IPS DF 4.7 (cell line): ENCODE data around the gene GRID1.

ENCODE experiments used
- DNase-seq: peaks from one replicate; pipeline ENCODE4 v3.0.0-alpha.2; 2013; ENCODE audit warnings: low spot score; ENCODE audit errors: extremely low read depth

Gene GRID1

DNA sequence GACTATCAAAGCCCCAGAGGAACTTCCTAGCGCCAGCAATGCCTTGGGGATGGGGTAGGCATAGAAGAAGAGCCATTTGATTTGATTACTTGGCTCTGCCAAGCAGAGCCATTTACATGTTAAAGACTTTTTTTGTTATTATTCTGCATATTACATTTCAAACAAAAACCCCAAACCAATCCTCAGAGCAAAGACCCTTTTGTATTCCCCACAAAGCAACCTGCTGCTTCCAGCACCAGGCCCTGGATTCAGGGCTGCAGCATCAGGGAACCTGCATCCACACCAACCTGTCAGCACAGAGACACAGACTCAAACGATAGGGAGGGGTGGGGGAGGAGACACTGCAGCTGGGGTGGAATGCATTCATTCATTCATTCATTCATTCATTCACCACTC, 73.2 kb downstream of the GRID1 start:
- no peak for DNase-seq

DNA sequence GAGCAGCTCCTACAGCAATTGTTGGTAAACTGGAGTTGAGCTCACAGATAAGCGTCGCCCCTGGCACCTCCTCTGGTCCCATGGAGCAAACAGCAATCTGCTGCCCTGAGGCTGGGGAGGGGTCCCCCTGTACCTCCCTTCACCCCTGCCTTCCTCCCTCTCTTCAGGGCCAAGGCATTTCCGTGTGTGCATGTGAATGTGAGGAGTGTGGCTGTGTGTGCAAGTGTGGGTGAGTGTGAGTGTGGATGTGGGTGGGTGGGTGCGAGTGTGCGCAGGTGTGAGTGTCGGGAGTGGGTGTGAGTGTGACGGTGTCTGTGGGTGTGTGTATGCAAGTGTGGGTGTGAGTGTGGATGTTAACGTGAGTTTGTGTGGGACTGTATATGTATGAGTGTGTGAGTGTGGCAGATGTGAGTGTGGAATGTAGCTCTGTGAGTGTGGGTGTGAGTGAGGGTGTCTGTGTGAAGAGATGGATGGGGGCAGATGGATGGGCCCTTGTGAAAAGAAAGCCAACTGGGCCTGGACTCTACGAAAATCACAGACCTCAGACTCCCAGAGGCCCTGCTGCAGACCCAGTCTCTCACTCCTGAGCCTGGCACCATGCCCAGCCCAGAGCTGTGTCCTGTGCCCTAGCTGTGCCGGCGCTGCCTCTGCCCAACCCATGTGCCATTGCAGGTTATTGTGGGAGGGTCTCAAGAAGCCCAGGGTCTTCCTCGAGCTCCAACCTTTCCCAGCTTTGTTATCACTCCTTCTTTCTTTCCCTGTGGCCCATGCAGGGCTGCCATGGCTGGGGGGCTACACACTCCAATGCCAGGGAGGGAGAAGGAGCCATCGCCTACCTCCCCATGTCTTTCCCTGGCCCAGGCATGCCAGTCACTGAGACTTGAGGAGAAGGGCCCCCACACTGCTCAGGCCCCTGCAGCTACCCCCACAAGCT, 73.9 kb downstream of the GRID1 start:
- DNase-seq: no peak

DNA sequence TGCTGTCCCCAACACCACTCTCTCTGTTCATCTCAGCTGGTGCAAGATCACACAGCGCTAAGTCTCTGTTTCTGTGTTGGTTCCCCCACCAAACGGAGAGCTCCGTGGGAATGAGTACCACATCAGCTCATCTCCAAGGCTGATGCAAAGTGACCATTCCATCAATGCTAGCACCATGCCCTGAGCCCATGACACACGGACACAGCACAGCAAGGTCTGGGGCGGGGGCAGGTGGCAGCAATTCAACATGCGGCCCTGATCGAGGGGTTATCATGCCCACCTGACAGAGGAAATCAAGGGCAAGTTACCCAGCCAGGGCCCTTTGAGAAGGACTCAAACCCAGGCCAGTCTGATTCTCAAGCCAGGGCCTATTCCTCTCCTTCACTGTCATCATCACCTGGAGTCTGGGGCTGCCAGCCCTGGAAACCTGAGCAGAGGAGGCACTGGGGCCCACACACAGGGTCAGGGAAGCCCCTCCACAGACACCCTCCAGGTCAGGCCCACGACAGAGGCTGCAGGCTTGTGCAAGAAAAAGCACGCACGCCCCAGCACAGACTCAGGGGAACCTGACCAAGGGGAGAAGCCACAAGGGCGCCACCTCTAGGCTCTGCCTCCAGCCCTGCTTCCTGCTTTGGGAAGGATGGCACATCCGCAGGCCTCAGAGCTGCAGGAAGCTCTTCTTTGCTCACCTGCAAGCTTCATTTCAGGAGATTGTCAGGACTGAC, 74.8 kb downstream of the GRID1 start:
- DNase-seq: no peak

DNA sequence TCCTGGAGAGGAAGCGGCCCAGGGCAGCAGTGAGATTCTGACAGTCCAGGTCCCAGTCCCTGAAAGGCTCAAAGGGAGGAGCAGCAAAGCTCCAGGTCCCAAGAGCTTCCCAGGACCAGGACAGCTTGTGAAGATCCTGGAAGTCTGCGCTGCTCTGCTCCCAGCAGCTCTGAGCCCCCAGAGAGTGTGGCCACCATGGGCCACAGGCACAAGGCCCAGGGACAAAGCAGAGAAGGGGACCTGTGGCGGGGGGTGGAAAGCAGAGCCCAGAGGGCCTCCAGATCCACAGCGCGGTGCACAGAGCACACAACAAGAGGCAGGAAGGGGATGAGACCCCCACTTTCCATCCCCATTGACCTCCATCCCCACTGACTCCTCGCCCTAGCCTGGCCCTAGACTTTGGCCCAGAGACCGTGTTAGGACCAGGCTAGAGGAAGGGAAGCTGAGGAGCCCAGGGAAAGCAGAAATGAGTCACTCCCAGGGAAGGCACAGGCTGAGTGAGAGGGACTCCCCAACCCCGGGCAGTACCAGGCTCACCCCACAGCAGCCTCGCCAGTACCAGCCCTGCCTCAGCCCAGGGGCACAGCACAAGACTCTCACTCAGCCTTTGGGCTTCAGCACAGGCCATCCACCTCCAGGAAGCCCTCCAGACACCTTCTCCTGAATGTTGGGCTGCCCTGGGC, 75.5 kb downstream of the GRID1 start:
- no peak for DNase-seq

DNA sequence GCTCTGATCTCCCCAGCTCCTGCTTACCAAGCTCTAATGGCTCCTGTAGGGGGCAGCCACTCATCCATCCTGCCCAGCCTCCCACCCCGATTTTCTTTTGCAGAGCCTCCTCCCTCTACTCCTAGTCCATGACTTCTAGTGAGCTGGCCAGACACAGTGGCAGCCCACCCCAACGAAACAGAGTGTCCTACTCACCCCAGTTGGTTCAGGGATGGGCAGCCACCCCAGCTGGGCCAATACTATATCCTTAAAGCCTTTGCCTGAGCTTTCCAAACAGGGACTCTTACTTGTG, 77.1 kb downstream of the GRID1 start:
- DNase-seq: no peak

DNA sequence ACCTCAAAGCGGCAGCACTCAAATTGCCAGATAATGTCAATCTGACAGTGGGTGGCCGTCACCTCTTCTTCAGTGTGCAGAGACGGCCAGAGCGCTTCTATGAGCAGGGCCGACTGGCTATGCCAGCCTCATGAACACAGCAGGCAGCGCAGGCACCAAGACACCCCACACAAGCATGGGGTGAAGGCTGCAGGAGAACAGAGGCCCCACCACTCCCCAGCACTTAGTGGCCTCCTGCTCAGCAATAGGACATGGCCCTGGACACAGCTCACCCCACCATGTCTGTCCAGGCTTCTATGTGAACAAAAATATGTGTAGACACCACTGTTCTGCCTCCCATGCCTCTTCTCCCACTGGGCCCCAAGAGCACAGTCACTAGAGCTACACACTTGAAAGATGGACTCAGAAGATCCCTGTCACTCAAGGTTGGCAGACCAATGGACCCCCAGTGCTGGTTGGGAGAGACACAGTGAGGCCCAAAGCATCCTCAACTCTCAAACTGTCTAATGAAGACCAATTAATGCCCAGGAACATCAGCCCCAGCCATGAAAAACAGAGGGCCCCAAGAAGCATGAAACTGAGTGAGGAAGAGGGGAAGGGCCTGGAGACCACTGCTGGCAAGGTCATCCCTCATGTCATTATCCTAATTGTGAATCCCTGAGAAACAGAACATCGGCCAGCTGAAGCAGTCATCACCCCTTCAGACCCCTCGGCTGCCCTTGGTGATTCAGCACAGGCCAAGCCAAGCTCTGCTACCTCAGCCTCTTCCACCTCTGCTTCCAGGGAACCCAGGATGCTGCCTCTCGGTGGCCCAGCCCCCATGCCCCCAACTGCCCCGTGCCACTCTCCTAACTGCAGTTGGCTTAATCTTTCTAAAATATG, 77.7 kb downstream of the GRID1 start:
- DNase-seq: no peak

DNA sequence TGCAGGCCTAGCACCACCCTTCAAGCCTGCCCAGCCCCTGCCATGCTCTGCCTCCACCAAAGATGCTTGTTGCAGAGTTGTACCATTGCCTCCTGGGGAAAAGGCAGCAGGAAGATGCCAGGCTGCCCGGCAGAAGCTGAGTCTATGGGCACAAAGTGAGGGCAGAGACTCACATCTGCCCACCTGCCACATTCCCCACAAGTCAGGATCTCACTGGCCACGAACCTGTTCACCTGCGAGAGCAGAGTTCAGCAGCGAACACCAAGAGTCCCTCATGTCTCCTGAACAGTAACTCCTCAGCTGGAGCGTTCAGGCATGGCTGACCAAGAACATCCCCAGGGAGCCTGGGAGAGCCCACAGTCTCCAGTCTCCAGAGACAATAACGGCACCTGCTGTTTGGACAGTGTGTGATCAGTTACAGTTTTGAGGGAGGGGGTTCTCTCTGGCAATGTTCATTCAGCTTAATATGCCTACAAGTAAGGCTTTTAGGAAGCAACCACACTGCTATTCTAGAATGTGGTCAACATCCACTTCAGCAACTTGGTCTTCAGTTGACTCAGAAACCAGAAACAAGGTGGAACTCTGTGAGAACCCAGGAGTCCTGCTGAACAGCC, 78.5 kb downstream of the GRID1 start:
- no peak for DNase-seq

DNA sequence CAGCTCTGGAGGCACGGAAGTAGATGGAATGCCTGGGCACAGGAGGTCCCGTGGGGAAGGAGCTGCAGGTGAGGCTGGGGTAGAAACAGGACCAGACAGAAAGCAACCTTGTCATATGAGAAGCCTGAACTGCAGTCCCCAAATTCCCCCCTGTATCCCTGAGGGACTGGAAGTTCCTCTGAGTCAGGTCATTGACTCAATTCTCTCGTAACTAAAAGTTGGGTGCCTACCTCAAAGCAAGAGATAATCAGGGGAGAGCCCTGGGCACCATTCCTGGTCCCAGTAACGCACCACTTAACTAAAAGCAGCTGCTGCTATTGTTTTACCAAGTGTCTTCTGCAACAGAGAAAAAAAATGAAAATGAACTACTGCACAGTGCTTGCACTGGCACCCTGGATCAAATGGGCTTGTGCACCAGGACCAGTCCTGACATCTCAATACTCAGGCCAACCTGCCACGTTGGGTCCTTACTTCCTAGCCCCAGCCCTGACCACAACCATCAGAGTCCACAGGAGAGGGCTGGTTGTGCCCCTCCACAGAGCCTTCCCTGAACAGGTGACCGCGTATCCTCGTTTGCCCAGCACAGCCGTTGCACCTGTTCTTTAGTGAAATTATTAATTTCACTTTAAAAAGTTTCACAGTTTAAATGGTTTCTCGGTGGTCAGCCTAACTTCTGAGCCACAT, 79.3 kb downstream of the GRID1 start:
- no peak for DNase-seq

DNA sequence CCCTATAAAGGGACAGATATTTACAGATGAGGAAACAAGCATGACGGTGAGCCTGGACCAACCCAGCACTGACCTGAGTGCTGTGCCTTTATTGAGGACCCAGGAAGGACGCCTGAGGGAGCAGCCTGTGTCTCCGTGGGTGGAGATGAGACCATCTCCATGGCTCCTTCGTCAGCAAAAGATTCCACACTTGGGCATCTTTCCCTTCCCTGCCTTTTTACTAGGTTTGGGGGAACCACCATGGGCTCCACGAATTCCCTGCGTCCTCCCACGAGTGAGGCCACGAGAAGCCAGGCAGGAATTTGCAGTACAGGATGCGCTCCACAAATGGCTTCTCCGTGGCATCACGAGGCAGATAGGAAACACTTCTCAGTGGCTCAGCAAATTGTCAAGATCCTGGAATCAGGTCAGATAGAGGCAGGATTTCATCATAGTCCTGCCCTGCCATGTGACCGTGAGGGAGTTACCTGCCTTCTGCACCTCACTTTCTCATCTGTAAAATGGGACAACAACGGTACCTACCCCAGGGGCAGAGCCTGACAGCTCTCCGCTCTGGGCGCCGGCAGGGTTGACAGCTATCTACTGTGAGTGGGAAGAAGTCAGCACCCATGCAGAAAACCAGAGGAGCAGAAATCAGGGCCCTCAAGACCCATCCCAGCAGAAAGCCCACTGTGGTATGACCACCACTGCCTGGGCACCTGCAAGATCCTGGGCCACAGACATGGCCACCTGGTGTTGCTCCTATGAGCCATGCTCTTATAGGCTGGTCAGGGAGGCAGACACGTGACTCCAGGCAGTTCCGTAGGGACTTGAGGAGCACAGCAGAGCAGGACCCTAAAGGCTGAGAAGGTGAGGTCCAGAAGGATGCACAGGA, 80.1 kb downstream of the GRID1 start:
- no peak for DNase-seq

DNA sequence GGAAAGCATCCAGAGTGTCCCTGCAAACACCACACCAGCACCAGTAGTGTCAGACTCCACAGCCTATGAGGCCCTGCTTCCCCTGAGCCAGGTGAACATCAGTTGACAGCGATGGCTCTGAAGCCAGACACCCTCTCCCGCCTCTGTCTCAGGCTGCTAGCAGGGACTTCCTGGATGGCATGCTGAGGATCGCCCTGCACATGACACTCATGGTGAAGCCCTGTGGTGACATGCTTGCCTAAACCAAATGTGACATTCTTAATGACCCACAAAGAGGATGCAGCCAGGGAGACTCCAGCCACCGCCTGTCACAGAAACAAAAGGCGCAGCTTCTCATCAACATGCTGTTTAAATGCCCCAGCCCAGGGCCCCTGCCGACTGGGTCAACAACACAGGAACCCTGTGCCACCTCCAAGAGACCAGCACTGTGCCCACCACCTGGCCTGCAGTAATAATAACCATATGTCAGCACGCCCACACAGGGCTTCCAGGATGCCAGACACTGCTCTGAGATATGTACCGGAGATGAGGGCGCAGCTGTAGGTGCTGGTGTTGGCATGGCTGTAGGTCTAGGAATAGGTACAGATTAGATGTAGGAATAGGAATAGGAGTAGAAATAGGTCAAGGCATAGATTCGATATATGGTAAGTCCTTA, 81.3 kb downstream of the GRID1 start:
- DNase-seq: no peak

DNA sequence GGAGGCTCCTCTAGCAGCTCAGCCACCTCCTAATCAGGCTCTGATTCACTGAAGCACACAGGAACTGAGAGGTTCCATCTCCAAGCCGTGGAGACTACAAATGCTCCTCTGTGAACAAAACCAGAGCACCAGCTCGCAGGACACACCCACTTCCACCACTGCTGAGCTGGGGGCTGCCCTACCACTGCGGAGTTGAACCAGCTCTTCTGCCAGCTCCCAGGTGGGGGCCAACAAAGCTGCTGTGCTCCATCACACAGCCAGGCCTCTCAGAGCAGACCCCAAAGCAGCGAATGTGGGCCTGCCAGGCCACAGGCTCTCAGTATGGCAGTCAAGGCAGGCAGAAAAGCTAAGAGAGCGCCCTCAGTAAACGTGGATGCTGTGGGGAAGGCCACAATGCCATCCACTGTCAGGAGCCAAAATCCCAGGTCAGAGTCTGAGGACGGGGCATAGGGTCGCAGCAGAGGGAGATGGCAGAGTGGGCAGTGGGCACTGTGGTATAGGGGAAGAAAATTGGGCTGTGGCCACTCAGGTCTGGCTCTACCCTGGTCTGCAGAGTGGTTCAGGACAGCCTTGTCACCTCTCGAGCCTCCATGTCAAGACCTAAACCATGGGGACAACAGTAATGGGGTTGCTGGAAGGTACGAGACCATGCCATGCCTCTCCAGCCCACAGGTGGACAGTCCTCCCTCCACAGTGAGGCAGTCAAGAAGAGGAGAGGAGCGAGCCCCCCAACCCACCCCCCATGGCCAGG, 82.1 kb downstream of the GRID1 start:
- no peak for DNase-seq

DNA sequence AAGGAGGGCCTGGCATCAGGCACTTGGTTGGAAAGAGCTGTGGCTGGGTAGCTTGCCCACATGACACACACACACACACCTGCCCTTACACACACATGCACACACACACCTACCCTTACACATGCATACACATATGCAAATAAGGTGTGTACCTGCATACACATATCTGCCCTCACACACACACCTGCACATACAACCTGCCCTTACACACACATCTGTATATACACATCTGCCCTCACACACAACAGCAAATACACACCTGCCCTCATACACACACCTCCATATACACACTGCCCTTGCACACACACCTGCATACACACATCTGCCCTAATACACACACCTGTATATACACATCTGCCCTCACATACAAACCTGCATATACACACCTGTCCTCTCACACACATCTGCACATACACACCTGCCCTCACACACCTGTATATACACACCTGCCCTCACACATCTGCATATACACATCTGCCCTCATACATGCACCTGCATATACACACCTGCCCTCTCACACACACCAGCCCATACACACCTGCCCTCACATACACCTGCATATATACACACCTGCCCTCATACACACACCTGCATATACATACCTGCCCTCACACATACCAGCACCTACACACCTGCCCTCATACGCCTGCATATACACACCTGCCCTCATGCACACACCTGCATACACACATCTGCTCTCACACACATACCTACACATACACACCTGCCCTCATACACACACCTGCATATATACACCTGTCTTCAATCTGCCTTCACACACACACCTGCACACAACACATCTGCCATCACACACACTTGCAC, 82.9 kb downstream of the GRID1 start:
- DNase-seq: no peak

DNA sequence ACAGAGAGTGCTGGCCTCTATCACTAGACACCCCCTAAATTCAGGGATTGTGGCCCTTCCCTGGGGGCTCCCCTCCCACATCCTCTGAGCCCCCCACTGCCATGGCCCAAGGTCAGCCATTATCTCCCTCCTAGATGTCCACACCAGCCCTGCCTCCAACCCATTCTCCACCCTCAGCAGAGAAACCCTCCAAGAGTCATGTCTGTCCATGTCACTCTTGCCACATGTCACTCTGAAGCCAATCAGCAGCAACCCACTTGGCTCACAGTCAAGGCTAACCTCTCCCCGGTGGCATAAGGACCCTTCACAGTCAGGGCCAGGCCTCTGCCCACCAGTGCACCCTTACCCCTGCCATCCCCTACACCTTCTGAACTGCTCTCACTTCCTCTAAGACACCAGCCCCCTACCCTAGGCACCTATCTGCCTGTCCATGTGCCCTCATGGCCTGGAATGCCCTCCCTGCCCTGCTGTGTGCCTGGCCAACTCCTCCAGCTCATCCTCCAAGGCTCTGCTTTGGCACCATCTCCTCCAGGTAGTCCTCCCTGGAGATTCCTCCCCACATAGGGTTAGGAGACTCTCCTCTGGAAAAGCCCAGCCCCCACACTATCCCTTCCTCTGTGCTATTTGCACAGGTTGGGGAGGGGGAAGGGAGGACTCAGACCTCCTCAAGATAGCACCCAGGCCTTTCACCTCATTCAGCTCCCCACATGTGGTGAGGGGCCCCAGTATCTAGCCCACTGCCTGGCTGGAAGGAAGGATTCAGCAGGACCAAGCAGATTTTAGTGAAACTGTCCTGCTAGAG, 83.7 kb downstream of the GRID1 start:
- DNase-seq: no peak

DNA sequence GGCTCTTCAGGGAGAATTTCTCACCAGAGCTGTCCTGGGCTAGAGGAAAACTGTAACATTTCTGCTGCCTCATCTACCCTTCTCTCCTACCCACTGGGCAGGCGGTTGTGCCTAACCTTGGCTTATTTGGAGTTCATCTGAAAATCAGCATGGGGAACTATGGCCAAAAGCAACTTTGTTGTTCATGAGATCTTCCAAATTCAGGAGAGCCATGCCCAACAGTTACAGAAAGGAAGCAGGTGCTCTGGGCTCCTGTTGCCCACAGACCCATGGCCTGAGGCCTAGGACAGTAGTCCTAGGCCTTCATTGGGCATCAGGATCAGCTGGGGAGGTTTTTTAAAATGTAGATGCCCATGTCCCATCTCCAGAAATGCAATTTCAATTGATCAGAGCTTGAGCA, 85.2 kb downstream of the GRID1 start:
- no peak for DNase-seq

DNA sequence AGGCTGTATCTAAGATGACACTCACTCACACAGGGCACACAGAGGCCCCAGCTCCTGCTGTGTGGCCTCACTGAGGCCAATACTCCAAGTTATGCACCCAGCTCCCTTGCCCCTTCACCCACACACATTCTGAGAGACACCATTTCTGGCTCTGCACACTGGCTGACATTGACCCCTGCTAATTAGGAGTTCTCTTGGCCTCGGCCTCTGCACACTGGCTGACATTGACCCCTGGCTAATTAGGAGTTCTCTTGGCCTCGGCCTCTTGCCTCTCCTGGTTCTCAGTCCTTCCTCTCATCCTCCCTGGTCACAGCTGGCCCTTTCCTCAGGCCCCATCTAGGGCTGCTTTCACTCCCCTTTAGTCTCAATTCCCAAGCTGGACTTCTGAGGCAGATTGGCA, 97.3 kb downstream of the GRID1 start:
- no peak for DNase-seq
